SHP77 treated with DMSO at 0.1 percent for 48 hours (cell line): ENCODE measurements around the gene SLC4A3.
"Not testable (repeated sequence)": the region's sequence is repeated elsewhere in the genome, so short reads cannot be mapped to it uniquely, and the experiment has no call there.

Experiments used
- DNase-seq: peaks from one replicate; lab custom pipeline; 2025; lab: John Stamatoyannopoulos, UW

The SLC4A3 gene

DNA sequence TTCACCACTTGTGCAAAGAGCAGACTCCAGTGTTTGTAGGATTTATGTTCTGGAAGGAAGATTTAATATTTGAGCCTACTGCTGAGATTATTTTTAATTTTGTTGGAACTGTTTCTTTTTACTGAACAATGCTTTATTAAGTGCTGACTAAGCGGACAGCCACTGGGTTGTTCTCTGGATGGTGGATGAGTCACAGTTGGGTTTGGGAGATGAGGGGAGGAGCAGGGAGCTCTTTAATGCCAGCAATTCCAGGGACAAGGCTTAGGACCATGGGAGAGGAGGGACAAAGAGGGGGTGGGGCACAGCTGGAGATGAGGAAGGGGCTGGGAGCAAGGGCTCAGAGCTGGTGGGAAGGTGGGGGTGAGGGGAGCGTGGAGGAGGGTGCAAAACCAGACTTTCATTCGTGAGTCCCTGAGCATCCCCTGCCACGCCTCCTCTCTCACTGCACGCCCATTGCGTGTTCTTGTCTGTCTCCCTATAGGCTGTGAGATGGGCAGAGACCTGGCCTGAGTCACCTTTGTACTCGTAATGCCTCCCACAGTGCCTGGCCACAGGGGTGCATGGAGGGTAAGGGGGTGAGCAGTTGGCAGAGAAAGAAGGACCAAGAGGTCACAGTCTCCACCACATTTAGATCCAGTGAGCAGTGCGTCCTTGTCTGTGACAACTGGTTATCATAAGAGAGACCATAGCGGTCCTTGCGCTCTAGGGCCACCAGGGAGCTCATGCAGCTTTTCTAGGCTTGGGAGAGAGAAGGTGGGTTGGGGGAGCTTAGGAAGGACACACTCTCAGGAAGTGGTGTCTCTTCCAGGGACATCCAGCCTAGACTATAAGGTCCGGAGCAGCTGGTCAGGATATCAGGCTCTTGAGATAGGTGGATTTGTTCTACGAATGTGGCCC, 18.4 kb downstream of the SLC4A3 start:
- DNase-seq = no peak

DNA sequence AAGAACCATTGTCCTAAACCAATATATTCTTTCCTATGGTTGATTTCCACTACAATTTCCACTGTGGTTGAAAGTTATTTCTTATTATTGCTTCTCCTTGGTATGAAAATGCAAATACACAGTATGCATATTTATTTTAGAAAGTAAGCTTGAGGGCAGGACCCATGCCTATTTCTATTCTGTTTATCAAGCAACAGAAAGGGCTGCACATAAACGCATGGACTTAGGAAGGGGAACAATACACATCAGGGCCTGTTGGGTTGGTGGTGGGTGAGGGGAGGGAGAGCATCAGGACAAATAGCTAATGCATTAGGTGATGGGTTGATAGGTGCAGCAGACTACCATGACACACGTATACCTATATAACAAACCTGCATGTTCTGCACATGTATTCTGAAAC, 20.7 kb downstream of the SLC4A3 start:
- no peak for DNase-seq

GRCh38 chr2:219648963-219649362, 21.5 kb downstream of the SLC4A3 start:
- no peak for DNase-seq

DNA sequence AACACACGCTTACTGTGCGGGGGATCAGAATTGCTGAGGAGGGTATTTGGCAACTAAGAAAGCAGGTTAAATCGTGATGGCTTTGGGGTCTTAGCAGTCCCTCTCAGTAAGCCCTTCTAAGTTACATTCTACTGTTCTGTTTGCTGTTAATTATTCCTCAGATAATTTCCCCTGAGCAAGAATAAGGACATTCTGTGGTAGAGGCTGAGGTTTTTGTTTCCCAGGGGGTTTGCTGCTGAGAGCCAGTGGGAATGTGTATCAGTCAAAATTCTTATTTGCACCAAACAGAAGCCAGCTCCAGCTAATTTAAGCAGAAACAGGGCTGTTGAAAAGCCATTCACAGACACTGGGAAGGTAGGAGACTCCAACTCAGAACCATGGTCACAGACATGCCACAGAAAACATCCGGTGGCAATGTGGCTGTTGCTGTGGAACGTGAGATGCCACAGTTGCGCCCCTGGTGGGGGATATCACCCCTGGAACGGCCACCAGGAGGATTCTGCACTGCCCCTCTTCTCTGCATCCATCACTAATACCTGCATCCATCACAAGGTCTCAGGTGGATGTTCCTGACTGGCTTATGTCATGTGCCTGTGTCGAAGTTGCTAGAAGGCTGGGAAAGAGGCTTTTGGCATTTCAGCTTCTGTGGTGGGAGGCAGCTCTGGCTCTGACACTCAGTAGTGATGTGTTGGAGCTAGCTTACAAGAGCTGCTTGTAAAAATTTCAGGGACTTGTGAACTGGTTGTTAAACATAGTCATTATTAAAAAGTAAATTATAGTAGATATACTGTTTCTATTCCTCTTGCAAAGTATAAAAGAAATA, 23.2 kb downstream of the SLC4A3 start:
- no peak for DNase-seq

GRCh38 chr2:219651656-219652055, 24.2 kb downstream of the SLC4A3 start:
- not testable (repeated sequence) for DNase-seq

- DNase-seq = no peak
These were observed 29.1 kb downstream of the SLC4A3 start for GRCh38 chr2:219656526-219656925.

GRCh38 chr2:219658196-219658846, 30.9 kb downstream of the SLC4A3 start:
- DNase-seq = no peak

- no peak for DNase-seq
These were observed 31.4 kb downstream of the SLC4A3 start for GRCh38 chr2:219658874-219659273.

GRCh38 chr2:219661197-219661954, 33.9 kb downstream of the SLC4A3 start:
- DNase-seq = no peak

GRCh38 chr2:219661955-219662395, 34.5 kb downstream of the SLC4A3 start:
- DNase-seq = no peak

DNA sequence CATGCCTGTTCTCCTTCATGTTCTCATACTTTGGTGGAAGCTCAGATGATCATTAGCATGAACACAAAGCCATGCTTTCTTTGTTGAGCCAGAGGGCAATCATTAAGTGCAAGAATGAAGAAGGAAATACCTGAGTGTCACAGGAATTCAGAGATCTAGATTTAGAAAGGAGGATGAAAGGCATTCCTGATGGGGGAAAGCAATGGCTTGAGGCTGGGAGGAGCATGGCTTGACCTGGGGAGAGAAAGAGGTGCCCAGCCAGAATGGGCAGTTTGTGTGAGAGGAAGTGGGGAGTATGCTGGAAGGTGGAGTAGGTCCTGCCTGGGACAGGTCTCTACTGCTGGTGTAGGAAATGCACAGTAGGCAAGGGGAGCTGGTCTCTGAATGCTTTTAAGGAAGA, 35.1 kb downstream of the SLC4A3 start:
- DNase-seq = no peak

- DNase-seq = no peak
These were observed 35.8 kb downstream of the SLC4A3 start for GRCh38 chr2:219663116-219663762.

DNA sequence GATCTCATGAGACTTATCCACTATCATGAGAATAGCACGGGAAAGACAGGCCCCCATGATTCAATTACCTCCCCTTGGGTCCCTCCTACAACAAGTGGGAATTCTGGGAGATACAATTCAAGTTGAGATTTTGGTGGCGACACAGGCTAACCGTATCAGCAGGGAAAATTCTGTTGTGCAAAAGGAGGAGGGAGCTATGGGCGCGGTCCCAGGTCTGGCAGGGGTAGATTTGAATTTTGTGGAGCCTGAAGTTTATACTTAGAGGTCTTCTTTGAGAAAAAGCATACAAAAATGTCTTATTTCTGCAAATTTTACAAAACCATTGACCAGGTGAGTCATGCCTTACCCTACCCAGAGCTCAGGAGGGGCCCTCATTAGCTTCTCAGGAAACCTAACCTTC, 36.6 kb downstream of the SLC4A3 start:
- DNase-seq = no peak

GRCh38 chr2:219664944-219665343, 37.5 kb downstream of the SLC4A3 start:
- no peak for DNase-seq

DNA sequence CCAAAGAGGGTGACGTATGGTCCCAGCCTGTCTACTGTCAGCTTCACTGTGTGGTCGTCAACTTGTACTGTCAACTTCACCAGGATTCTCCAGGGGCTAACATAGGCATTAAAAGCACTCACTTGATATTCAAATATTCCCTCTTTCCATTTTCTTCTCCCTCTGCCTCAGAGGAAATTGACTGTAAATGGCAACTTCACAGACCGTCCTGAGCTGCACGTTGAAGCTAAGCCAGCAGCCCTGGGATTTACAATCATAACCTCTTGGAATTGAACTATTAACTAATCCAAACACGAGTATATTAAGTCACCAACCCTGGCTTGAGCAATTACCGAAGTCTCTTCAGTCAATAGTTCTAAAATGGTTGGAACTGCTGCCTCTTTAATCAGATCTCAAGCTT, 38.5 kb downstream of the SLC4A3 start:
- DNase-seq = no peak

GRCh38 chr2:219668316-219668715, 40.9 kb downstream of the SLC4A3 start:
- DNase-seq = no peak

DNA sequence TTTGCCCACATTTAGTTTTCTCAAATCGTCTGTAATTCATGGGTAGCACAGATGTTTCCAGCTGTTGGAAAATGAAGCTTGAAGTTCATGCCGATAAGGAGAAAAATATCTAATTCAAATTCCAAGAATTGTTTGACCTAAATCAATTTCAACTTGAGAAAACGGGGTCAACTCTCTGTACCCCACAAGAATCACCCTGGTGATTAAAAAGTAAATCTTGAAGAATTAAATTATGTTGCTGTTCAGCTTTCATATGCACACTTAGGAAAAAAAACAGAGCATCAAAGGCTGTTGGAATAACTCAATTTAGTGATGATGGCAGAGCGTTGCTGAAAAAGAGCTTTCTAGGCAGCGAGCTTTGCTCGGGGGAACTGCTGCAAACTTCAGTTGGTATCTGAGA, 43.0 kb downstream of the SLC4A3 start:
- DNase-seq = no peak

- no peak for DNase-seq
These were observed 43.8 kb downstream of the SLC4A3 start for GRCh38 chr2:219671279-219671678.

DNA sequence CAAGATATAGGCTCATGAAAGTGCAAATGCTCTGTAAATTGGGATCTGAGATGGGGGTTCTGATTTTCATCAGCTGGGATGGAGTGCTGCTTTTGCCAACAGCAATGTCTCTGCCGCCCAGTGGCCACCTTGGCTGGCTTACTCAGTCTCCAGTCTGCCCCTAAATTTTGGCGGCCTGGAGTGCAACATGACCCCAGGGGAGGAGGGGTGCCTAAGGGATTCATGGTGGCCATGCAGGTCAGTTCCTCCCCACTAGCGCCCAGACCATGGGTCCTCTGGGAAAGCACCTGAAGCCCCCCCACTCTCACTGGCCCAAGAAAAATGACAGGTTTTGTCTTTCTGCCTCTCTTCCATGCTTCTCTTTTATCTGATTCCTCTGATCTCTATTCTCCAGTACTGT, 45.0 kb downstream of the SLC4A3 start:
- no peak for DNase-seq

- DNase-seq = no peak
These were observed 47.8 kb downstream of the SLC4A3 start for GRCh38 chr2:219675221-219675620.

GRCh38 chr2:219676586-219676985, 49.2 kb downstream of the SLC4A3 start:
- DNase-seq = no peak
